SU-DHL-6 (cell line): Measurements from ENCODE around the gene RFWD3.

Source experiments
- H2AFZ ChIP-seq: fragments of 200-600 bp; sonication (generic); 2 replicates; pipeline ENCODE4 v1.6.1; 2014; ENCODE audit warnings: low read depth, mild to moderate bottlenecking, moderate library complexity, mixed read lengths, antibody characterized with exemption, low read length; ENCODE audit not compliant: severe bottlenecking
- H3F3A ChIP-seq: fragments of 200-600 bp; shearing (Covaris generic); 2 replicates; pipeline ENCODE4 v1.6.0; 2016; ENCODE audit warnings: antibody characterized with exemption, mild to moderate bottlenecking; ENCODE audit not compliant: insufficient read depth
- H3K27ac ChIP-seq: fragments of 200-600 bp; sonication (generic); 2 replicates; pipeline ENCODE4 v1.5.1; 2016; ENCODE audit warnings: low read depth, mild to moderate bottlenecking, low read length, moderate library complexity, mixed read lengths
- H3K27me3 ChIP-seq: fragments of 200-600 bp; sonication (generic), shearing (Covaris generic); 2 replicates; pipeline ENCODE4 v1.6.0; 2014; ENCODE audit warnings: mild to moderate bottlenecking, low read length
- H3K36me3 ChIP-seq: fragments of 200-600 bp; sonication (generic); 2 replicates; pipeline ENCODE4 v1.6.1; 2014; ENCODE audit warnings: mild to moderate bottlenecking, low read length, mixed read lengths
- H3K4me2 ChIP-seq: fragments of 300-600, 200-600 bp; shearing (Covaris generic), sonication (generic); 2 replicates; pipeline ENCODE4 v1.6.0; 2014; ENCODE audit warnings: low read length, low read depth, mild to moderate bottlenecking; ENCODE audit not compliant: poor library complexity, severe bottlenecking
- H3K4me3 ChIP-seq: fragments of 200-600 bp; sonication (generic); 2 replicates; pipeline ENCODE4 v1.5.1; 2014; ENCODE audit warnings: antibody characterized with exemption, low read length, mild to moderate bottlenecking, mixed read lengths; ENCODE audit not compliant: insufficient read depth, poor library complexity, severe bottlenecking
- H3K79me2 ChIP-seq: fragments of 200-600 bp; sonication (generic); 2 replicates; pipeline ENCODE4 v1.6.1; 2014; ENCODE audit warnings: mild to moderate bottlenecking, low read length, moderate library complexity; ENCODE audit not compliant: insufficient read depth
- H3K9ac ChIP-seq: fragments of 200-600 bp; sonication (generic); 2 replicates; pipeline ENCODE4 v1.7.0; 2014; ENCODE audit warnings: mild to moderate bottlenecking, low read length
- H3K9me2 ChIP-seq: fragments of 200-600 bp; sonication (generic); replicated peaks from 2 replicates; pipeline ENCODE4 v1.6.1; 2014; ENCODE audit warnings: low read length; ENCODE audit not compliant: insufficient read depth
- H3K9me3 ChIP-seq: fragments of 200-600 bp; sonication (generic); 2 replicates; pipeline ENCODE4 v1.6.1; 2014; ENCODE audit warnings: low read length, mixed read lengths; ENCODE audit not compliant: insufficient read depth
- H4K20me1 ChIP-seq: fragments of 200-600 bp; sonication (generic); 2 replicates; pipeline ENCODE4 v1.6.1; 2014; ENCODE audit warnings: low read depth, mild to moderate bottlenecking, antibody characterized with exemption, low read length, moderate library complexity, mixed read lengths
- EZH2phosphoT487 ChIP-seq: fragments of 200-600 bp; sonication (generic), shearing (Covaris generic); conservative IDR thresholded peaks from 2 replicates; pipeline ENCODE4 v1.6.1; 2018; ENCODE audit warnings: mild to moderate bottlenecking, antibody characterized with exemption, low read length, moderate library complexity, mixed read lengths
- TF ChIP-seq, protein P1 (sequence below): fragments of 200-600 bp; sonication (generic); IDR thresholded peaks from one replicate; pipeline ENCODE4 v1.5.1; 2017; ENCODE audit warnings: antibody characterized with exemption, mild to moderate bottlenecking, low read length, moderate library complexity; ENCODE audit not compliant: insufficient read depth, poor library complexity, severe bottlenecking

RFWD3 gene

DNA sequence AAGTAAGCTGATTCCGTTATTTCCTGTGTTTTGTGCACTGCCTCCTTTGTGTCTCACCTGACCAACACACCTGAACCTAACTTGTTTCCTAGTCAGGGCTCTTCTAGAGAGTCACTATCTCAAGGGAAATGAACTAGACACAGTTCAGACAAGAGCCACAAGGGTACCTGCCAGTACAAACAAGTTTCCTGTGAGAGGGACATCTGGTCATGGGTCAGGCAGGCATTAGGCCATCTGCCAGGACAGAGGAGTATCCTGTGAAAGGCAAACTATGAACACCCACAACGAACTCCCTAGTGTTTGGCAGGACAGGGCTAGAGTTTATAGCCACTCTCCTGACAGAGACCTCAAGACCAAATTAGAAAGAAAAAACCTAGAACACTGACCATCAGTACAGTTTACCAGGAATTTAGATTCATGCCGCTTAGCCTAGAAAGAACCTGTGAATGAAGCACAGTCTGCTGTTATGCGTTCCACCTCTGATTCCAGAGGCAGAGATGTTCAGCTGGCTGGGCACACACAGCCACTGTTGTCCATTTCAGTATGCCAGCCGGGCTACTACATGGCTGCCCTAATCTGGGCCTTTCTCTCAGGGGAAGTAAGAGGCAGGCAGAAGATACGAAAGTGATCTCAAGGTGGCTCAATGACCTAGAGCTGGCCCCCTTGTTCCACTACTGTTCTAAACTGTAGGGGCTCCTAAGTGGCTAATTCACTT lies 39.0 kb downstream of the RFWD3 start:
- no peak overlapping the region for H3K4me3 ChIP-seq
- no peak overlapping the region for H3K27ac ChIP-seq
- no peak overlapping the region for H3K9ac ChIP-seq
- H3K9me2 ChIP-seq = no peaks in the 10 kb centered on the region
- TF ChIP-seq, protein P1, sequence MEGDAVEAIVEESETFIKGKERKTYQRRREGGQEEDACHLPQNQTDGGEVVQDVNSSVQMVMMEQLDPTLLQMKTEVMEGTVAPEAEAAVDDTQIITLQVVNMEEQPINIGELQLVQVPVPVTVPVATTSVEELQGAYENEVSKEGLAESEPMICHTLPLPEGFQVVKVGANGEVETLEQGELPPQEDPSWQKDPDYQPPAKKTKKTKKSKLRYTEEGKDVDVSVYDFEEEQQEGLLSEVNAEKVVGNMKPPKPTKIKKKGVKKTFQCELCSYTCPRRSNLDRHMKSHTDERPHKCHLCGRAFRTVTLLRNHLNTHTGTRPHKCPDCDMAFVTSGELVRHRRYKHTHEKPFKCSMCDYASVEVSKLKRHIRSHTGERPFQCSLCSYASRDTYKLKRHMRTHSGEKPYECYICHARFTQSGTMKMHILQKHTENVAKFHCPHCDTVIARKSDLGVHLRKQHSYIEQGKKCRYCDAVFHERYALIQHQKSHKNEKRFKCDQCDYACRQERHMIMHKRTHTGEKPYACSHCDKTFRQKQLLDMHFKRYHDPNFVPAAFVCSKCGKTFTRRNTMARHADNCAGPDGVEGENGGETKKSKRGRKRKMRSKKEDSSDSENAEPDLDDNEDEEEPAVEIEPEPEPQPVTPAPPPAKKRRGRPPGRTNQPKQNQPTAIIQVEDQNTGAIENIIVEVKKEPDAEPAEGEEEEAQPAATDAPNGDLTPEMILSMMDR = no peak
- TF ChIP-seq EZH2phosphoT487 = no peak
- H3K9me3 ChIP-seq = no peaks in the 10 kb centered on the region
- no peaks in the 10 kb centered on the region for H3K79me2 ChIP-seq
- H3K36me3 ChIP-seq = peaks cover 51% of the 10 kb centered on the region
- H2AFZ ChIP-seq = no peak overlapping the region
- H3F3A ChIP-seq = no peaks in the 10 kb centered on the region
- no peak overlapping the region for H3K4me2 ChIP-seq
- no peaks in the 10 kb centered on the region for H4K20me1 ChIP-seq
- H3K27me3 ChIP-seq = no peaks in the 10 kb centered on the region

DNA sequence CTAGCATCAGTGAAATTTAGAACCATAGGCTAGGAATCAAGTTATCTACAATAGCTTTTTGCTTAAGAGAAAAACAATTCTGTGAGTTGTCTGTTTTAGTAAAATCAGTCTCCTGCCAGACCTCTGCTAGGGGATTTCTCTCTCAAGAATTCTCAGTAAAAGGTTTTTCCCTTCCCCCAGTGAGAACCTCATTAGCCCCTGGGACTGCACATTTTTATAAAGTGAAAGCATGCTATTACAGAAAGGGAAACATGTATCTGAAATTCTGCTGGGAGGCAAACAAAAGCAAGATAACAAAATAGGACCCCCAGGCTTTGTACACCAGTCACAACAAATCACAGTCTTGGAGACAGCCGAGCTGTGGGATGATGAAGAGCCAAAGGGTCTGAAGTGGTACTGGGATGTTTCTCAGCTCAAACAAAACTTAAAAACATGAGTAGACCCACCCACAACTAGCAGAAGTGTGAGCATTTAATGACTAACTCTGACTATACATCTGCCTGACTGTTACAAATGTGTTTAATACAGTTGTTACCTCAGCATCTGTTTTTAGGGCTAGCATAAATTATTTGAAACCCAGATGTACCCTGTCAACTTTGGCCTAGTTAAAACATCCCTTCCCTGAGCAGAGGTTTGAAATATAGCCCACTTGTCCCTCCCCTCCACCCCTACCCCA lies 39.8 kb downstream of the RFWD3 start:
- H3K36me3 ChIP-seq = peaks cover 55% of the 10 kb centered on the region
- H3F3A ChIP-seq = no peaks in the 10 kb centered on the region
- no peaks in the 10 kb centered on the region for H3K9me3 ChIP-seq
- no peaks in the 10 kb centered on the region for H4K20me1 ChIP-seq
- H3K9me2 ChIP-seq = no peaks in the 10 kb centered on the region
- TF ChIP-seq, protein P1 = no peak
- TF ChIP-seq EZH2phosphoT487 = no peak
- H3K9ac ChIP-seq = no peak overlapping the region
- no peaks in the 10 kb centered on the region for H3K27me3 ChIP-seq
- no peak overlapping the region for H3K27ac ChIP-seq
- no peaks in the 10 kb centered on the region for H3K79me2 ChIP-seq
- no peak overlapping the region for H3K4me2 ChIP-seq
- no peak overlapping the region for H2AFZ ChIP-seq
- no peak overlapping the region for H3K4me3 ChIP-seq

DNA sequence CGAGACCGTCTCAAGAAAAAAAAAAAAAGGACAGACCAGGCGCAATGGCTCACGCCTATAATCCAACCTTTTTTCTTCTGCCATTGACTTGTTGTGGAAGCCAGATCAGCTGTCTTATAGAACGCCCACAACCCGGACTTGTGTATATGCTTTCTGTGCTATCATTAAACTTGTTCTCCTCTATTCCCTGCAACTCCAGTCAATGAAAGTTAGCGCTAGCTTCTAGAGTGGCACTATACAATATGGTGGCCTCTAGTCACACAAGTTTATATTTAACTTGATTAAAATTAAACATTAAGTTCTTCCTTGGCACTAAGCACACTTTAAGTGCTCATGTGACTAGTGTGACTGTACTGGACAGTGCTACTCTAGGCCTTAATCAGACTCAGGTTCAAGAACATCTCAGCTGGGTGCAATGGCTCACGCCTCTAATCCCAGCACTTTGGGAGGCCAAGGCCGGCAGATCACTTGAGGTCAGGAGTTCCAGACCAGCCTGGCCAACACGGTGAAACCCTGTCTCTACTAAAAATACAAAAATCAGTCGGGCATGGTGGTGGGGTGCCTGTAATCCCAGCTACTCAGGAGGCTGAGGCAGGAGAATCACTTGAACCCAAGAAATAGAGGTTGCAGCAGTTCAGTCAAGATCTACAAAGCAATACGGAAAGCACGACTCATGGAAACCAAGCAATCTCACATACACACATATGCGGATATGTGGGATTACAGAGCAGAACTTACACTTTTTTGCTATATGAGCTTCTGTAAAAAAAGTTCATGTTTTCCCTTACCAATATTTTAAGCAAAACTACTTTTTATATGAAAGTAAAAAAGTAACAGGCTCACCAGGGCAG lies 41.0 kb downstream of the RFWD3 start:
- Histone ChIP-seq H3F3A (no peaks in the 10 kb centered on the region), H3K36me3 (peaks cover 49% of the 10 kb centered on the region), H3K79me2 (no peaks in the 10 kb centered on the region), H3K4me3 (no peak overlapping the region), H2AFZ (no peak overlapping the region), H3K4me2 (no peak overlapping the region), H4K20me1 (no peaks in the 10 kb centered on the region), H3K9me2 (no peaks in the 10 kb centered on the region), H3K9me3 (no peaks in the 10 kb centered on the region), H3K27ac (no peak overlapping the region), H3K9ac (no peak overlapping the region), H3K27me3 (no peaks in the 10 kb centered on the region)
- TF ChIP-seq EZH2phosphoT487 = no peak
- TF ChIP-seq, protein P1 = no peak
